Glomerular visceral epithelial cell (primary cell): ENCODE results near the gene NPLOC4.

Experiments used
- DNase-seq: peaks from one replicate; pipeline ENCODE4 v3.0.0-alpha.2; 2016; ENCODE audit errors: extremely low spot score

Gene NPLOC4

GRCh38 chr17:81566461-81567126, 70.3 kb downstream of the NPLOC4 start:
- DNase-seq: peak; percentile 94

GRCh38 chr17:81565231-81565630, 71.7 kb downstream of the NPLOC4 start:
- no peak for DNase-seq

- DNase-seq: no peak
Measured at GRCh38 chr17:81564778-81565177, 72.1 kb downstream of the NPLOC4 start.

GRCh38 chr17:81563861-81564586, 72.9 kb downstream of the NPLOC4 start:
- no peak for DNase-seq

- no peak for DNase-seq
Measured at GRCh38 chr17:81561494-81561885, 75.4 kb downstream of the NPLOC4 start.

- DNase-seq: no peak
Measured at GRCh38 chr17:81558941-81559806, 77.7 kb downstream of the NPLOC4 start.

GRCh38 chr17:81558115-81558468, 78.8 kb downstream of the NPLOC4 start:
- DNase-seq: no peak

- no peak for DNase-seq
Measured at GRCh38 chr17:81557276-81558114, 79.4 kb downstream of the NPLOC4 start.

- no peak for DNase-seq
Measured at GRCh38 chr17:81556863-81557262, 80.0 kb downstream of the NPLOC4 start.

GRCh38 chr17:81556175-81556691, 80.7 kb downstream of the NPLOC4 start:
- peak; percentile 56 for DNase-seq

- DNase-seq: peak; percentile 95
Measured at GRCh38 chr17:81553616-81554181, 83.2 kb downstream of the NPLOC4 start.

GRCh38 chr17:81553018-81553615, 83.8 kb downstream of the NPLOC4 start:
- peak; percentile 87 for DNase-seq

- peak; percentile 83 for DNase-seq
Measured at GRCh38 chr17:81552244-81553017, 84.5 kb downstream of the NPLOC4 start, which contains the start of gene FAAP100. Gene FAAP100, minus strand, starts transcription at chr17:81552353. Its CDS starts 23 bp downstream, at chr17:81552330.

- peak; percentile 49 for DNase-seq
Measured at GRCh38 chr17:81551458-81552243, 85.3 kb downstream of the NPLOC4 start.

GRCh38 chr17:81550830-81551457, 86.0 kb downstream of the NPLOC4 start:
- no peak for DNase-seq

- DNase-seq: no peak
Measured at GRCh38 chr17:81550285-81550684, 86.6 kb downstream of the NPLOC4 start.

GRCh38 chr17:81549826-81550225, 87.1 kb downstream of the NPLOC4 start:
- no peak for DNase-seq

- no peak for DNase-seq
Measured at GRCh38 chr17:81549031-81549557, 87.8 kb downstream of the NPLOC4 start.
